ENCODE data around the gene SLC6A15.

Gene SLC6A15

DNA sequence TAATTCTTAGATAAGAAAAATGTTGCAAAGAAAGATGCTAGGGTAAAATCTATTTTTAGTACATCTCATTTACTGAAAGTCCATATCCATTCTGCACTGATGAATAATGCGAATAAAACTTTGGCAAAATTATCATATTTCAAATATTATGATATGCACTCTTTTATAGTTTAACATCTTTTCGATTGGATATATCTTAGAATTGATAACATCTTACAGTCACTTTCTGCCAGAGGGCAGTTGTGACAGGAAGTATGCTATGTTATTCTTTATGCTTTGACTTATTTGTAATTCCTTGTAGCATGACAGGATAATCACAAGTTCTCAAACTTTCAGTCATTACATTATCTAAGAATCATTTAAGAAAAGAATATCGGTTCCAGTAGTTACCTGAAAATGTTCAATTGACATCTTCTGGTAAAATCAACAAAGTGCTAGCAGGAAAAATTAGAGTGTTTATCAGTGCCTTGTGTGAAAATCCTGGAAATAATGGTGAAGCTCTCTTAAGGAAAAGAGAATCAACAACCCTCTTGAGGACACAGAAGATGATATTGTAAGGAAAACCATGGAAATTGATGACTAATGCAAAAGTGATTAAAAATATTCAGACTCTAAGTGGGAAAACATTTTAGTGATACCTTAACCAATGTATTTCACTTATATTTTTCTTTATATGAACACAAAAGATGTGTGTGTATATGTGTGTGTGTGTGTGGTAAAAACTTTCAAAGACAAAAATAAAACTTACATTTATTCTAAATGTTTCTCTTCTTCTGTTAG lies 95.5 kb downstream of the SLC6A15 start:
- DNase-seq: no peak
- Histone ChIP-seq H3K9me3 (ENCODE audit: control extremely low read depth in 1 of 5, control insufficient read depth in 4 of 5, insufficient read depth in 2 of 5, low read depth in 1 of 5, low read length in 4 of 5) (no peaks in the 10 kb centered on the region), H3K4me1 (ENCODE audit: control extremely low read depth in 1 of 4, control insufficient read depth in 4 of 4, insufficient read depth in 4 of 4, low read length in 3 of 4) (no peaks in the 10 kb centered on the region), H3K36me3 (ENCODE audit: control insufficient read depth in 4 of 4, insufficient read depth in 4 of 4, low read length in 3 of 4) (no peaks in the 10 kb centered on the region), H3K4me3 (ENCODE audit: control insufficient read depth in 1 of 7, extremely low read depth in 1 of 7, insufficient read depth in 4 of 7, low read depth in 2 of 7, low read length in 6 of 7) (no peak overlapping the region), H3K27ac (ENCODE audit: insufficient read depth in 1 of 2, low read depth in 1 of 2, low read length in 2 of 2, poor library complexity in 1 of 2, severe bottlenecking in 2 of 2) (no peak overlapping the region), H3K27me3 (replicated peaks in 2 of 5; ENCODE audit: control insufficient read depth in 4 of 5, insufficient read depth in 5 of 5, low read length in 4 of 5) (no peaks in the 10 kb centered on the region)
- POLR2A ChIA-PET: no interaction called here
- CTCF ChIA-PET: no interaction called here
- WGBS (ENCODE audit: insufficient coverage): 100% methylated on average over 1 of the region's 3 CpGs

DNA sequence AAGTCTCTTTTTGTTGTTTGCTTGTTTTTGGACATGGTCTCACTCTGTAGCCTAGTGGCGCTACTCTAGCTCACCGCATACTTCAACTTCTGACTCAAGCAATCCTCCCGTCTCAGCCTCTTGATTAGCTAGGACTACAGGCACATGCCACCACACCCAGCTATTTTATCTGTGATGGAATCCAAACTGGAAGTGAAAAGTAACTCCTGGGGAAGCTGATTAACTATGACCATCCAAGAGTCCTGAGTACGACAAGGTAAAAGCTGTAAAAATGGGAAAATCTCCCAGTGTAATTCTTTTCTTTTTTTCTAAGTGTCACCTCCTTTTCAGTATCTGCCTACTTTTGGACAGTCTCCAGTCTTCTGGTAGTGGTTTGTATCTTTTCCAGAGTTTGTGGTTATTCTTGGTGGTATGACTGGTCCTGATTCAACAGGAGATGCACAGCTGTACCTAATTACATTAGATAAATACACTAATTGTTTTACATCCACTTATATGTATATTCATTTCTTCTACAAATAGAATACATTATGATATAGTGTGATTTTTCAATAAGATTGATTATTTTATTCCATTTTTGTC lies 97.8 kb downstream of the SLC6A15 start:
- POLR2A ChIA-PET: no interaction called here
- WGBS (ENCODE audit: insufficient coverage): 86% methylated on average over 1 of the region's 4 CpGs
- no peaks in the 10 kb centered on the region for H3K4me1 ChIP-seq (ENCODE audit: control extremely low read depth in 1 of 4, control insufficient read depth in 4 of 4, insufficient read depth in 4 of 4, low read length in 3 of 4)
- no peak overlapping the region for H3K4me3 ChIP-seq (ENCODE audit: control insufficient read depth in 1 of 7, extremely low read depth in 1 of 7, insufficient read depth in 4 of 7, low read depth in 2 of 7, low read length in 6 of 7)
- no peak for DNase-seq
- CTCF ChIA-PET: no interaction called here
- no peaks in the 10 kb centered on the region for H3K27me3 ChIP-seq (replicated peaks in 2 of 5; ENCODE audit: control insufficient read depth in 4 of 5, insufficient read depth in 5 of 5, low read length in 4 of 5)
- no peaks in the 10 kb centered on the region for H3K9me3 ChIP-seq (ENCODE audit: control extremely low read depth in 1 of 5, control insufficient read depth in 4 of 5, insufficient read depth in 2 of 5, low read depth in 1 of 5, low read length in 4 of 5)
- H3K36me3 ChIP-seq (ENCODE audit: control insufficient read depth in 4 of 4, insufficient read depth in 4 of 4, low read length in 3 of 4): no peaks in the 10 kb centered on the region
- H3K27ac ChIP-seq (ENCODE audit: insufficient read depth in 1 of 2, low read depth in 1 of 2, low read length in 2 of 2, poor library complexity in 1 of 2, severe bottlenecking in 2 of 2): no peak overlapping the region

DNA sequence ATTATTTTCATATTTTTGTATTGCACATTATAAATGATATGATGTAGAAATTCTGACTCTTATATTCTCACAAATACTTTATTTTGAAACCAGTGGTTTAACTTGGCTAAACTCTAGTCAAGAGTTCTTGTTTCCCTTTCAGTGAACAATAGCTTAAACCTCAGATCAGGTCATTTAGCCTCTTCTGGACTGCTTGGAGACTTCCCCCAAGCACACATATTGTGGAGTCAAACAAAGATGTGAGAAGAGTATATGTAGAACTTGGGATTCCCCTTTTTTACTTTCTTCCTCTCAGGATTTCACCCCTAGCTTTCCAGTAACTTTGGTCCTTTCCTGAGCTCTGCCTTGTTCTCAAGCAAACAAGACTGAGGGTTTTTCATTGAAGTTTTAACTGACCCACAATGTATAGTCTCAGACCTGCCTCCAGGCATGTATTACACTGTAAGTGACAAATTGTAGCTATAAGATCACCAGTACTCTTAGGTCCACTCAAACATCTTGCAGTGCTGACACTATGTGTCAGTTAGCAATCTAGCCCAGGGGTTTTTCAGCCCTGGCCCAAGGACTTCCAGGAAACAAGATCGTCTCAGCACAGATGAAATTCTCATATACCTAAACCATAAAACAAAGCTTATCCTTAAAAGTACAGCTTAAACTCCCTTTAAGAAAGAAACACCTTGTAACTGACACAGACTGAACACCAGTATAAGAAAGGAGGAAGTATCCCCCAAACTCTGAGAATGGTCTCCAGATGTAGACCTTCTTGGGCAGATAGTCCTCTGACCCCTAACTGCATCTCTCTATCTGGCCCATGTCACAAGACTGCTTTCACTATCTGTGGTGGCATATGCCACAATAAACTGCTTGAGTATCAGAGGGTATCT lies 98.6 kb downstream of the SLC6A15 start:
- POLR2A ChIA-PET: no interaction called here
- no CpG with 5 or more reads among the region's 1 CpG for WGBS (ENCODE audit: insufficient coverage)
- CTCF ChIA-PET: interaction anchor here (0.9 kb wide), 1 partner anchor 9 kb away, joined by 3 read pairs; no protein-coding TSS in a partner anchor
- Histone ChIP-seq H3K36me3 (ENCODE audit: control insufficient read depth in 4 of 4, insufficient read depth in 4 of 4, low read length in 3 of 4) (no peaks in the 10 kb centered on the region), H3K9me3 (ENCODE audit: control extremely low read depth in 1 of 5, control insufficient read depth in 4 of 5, insufficient read depth in 2 of 5, low read depth in 1 of 5, low read length in 4 of 5) (no peaks in the 10 kb centered on the region), H3K4me3 (ENCODE audit: control insufficient read depth in 1 of 7, extremely low read depth in 1 of 7, insufficient read depth in 4 of 7, low read depth in 2 of 7, low read length in 6 of 7) (no peak overlapping the region), H3K27ac (ENCODE audit: insufficient read depth in 1 of 2, low read depth in 1 of 2, low read length in 2 of 2, poor library complexity in 1 of 2, severe bottlenecking in 2 of 2) (no peak overlapping the region), H3K27me3 (replicated peaks in 2 of 5; ENCODE audit: control insufficient read depth in 4 of 5, insufficient read depth in 5 of 5, low read length in 4 of 5) (no peaks in the 10 kb centered on the region), H3K4me1 (ENCODE audit: control extremely low read depth in 1 of 4, control insufficient read depth in 4 of 4, insufficient read depth in 4 of 4, low read length in 3 of 4) (no peaks in the 10 kb centered on the region)
- no peak for DNase-seq

DNA sequence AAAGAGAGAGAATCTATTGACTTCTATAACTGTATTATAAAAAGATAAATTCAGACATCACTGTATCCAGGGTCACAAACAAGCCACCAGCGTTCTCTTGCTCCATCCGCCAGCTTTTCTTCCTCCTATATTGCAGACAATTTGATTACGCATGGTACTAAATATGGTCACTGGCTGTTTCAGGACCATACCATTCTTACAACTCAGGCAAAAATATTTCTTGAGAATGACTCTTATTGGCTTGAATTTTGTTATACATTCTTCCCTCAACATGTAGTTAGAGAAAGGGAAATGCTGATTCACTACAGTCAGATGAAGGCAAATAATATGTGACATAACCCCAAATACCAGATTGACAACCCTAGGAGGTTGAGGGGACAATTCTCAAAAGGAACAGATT lies 101.3 kb downstream of the SLC6A15 start:
- Histone ChIP-seq H3K27ac (ENCODE audit: insufficient read depth in 1 of 2, low read depth in 1 of 2, low read length in 2 of 2, poor library complexity in 1 of 2, severe bottlenecking in 2 of 2) (no peak overlapping the region), H3K4me1 (ENCODE audit: control extremely low read depth in 1 of 4, control insufficient read depth in 4 of 4, insufficient read depth in 4 of 4, low read length in 3 of 4) (no peaks in the 10 kb centered on the region), H3K9me3 (ENCODE audit: control extremely low read depth in 1 of 5, control insufficient read depth in 4 of 5, insufficient read depth in 2 of 5, low read depth in 1 of 5, low read length in 4 of 5) (no peaks in the 10 kb centered on the region), H3K4me3 (ENCODE audit: control insufficient read depth in 1 of 7, extremely low read depth in 1 of 7, insufficient read depth in 4 of 7, low read depth in 2 of 7, low read length in 6 of 7) (no peak overlapping the region), H3K27me3 (replicated peaks in 2 of 5; ENCODE audit: control insufficient read depth in 4 of 5, insufficient read depth in 5 of 5, low read length in 4 of 5) (no peaks in the 10 kb centered on the region), H3K36me3 (ENCODE audit: control insufficient read depth in 4 of 4, insufficient read depth in 4 of 4, low read length in 3 of 4) (no peaks in the 10 kb centered on the region)
- WGBS (ENCODE audit: insufficient coverage): no CpG with 5 or more reads among the region's 3 CpGs
- ChIA-PET POLR2A (no interaction called here), CTCF (no interaction called here)
- no peak for DNase-seq

DNA sequence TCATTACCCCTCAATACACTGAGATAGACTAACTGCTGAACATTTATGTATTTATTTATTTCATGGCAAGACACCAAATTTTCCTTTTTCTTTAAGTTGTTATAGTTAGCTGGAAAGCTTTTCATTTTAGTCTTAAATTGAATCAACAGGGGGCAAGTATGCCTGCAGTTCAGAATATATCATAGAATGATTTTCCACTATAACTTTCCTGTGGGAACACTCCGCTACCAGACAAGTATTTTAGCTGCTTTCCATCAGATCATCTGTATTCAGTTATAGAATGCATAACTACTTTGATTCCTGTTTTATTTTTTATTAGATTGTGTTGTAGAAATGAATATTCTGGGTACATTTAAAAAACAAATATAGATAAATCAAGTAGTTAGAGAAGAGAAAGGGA lies 102.0 kb downstream of the SLC6A15 start:
- Histone ChIP-seq H3K27me3 (replicated peaks in 2 of 5; ENCODE audit: control insufficient read depth in 4 of 5, insufficient read depth in 5 of 5, low read length in 4 of 5) (no peaks in the 10 kb centered on the region), H3K4me3 (ENCODE audit: control insufficient read depth in 1 of 7, extremely low read depth in 1 of 7, insufficient read depth in 4 of 7, low read depth in 2 of 7, low read length in 6 of 7) (no peak overlapping the region), H3K36me3 (ENCODE audit: control insufficient read depth in 4 of 4, insufficient read depth in 4 of 4, low read length in 3 of 4) (no peaks in the 10 kb centered on the region), H3K4me1 (ENCODE audit: control extremely low read depth in 1 of 4, control insufficient read depth in 4 of 4, insufficient read depth in 4 of 4, low read length in 3 of 4) (no peaks in the 10 kb centered on the region), H3K9me3 (ENCODE audit: control extremely low read depth in 1 of 5, control insufficient read depth in 4 of 5, insufficient read depth in 2 of 5, low read depth in 1 of 5, low read length in 4 of 5) (no peaks in the 10 kb centered on the region), H3K27ac (ENCODE audit: insufficient read depth in 1 of 2, low read depth in 1 of 2, low read length in 2 of 2, poor library complexity in 1 of 2, severe bottlenecking in 2 of 2) (no peak overlapping the region)
- no CpG with 5 or more reads among the region's 1 CpG for WGBS (ENCODE audit: insufficient coverage)
- DNase-seq: no peak
- ChIA-PET CTCF (no interaction called here), POLR2A (no interaction called here)
